NK-92 treated with Interleukin-12 subunit alpha and Interleukin-12 subunit beta, amount 100 ng/mL, for 24 hours (cell line): ENCODE results near the gene ASPHD2.
"Not testable (repeated sequence)": the region's sequence is repeated elsewhere in the genome, so short reads cannot be mapped to it uniquely, and the experiment has no call there.

ENCODE experiments used
- DNase-seq: peaks from one replicate; lab custom pipeline; 2025; lab: John Stamatoyannopoulos, UW

The ASPHD2 gene

DNA sequence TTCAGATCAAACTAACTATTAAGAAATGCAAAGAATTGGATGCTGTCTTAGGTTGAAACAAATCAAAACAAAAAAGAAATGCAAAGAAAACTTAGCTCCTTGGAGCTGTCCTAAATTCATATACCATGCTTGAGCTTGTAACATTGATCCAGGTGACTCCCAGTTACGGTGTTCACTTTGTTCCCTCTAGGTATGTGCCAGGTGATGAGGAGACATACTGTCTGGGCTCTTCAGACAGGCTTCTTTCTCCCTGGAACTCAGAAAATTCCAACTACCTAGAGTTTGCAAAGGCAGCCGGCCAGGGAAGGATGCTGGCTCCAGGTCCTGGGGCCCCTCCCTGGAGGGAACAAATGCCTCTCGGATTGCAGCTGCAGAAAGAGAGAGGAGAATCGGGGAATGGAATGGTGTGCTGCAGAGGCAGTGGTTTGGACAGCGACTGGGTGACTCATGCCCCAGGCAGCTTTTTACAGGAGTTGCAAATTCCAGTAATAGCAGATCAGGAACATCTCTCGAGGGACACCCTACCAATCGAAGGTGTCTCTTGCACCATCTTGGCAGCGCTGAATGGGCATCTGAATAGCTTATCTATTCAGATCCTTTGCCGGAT, 12.3 kb upstream of the ASPHD2 start:
- no peak for DNase-seq

DNA sequence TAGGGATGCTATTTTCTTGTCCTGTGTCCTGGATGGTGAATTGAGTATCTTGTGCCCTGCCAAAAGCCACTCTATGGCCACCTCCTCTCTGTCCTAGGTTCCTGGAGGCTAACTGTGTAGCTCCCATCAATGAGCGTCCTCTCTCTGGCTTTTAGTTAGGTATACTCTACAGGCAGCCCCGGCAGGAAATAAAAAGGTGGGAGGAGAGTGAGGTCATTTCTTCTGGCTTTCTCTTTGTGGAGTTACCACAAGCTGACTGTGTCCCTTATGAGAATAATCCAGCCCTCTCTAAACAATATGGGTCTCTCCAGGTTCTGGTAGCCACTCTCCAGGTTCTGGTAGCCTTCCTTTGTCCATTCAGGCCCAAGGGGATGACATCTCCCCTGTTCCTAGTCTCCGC, 11.7 kb upstream of the ASPHD2 start:
- no peak for DNase-seq

DNA sequence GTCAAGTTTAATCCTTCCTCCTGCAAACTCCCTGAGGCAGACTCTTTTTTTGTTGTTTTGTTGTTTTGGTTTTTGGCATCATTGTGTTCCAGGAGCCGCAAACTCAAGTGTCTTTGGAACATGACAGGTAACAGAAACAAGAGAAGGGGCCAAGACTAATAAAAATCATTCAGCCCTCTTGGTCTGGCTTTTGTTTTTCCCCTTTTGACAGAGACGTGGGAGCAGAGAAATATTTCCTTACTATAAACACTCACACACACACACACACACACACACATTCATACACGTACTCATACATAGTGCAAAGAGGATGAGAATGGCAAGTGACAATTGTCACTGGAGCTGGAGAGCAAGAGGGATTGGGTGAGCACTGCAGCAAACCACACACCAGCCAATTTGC, 10.4 kb upstream of the ASPHD2 start:
- no peak for DNase-seq

DNA sequence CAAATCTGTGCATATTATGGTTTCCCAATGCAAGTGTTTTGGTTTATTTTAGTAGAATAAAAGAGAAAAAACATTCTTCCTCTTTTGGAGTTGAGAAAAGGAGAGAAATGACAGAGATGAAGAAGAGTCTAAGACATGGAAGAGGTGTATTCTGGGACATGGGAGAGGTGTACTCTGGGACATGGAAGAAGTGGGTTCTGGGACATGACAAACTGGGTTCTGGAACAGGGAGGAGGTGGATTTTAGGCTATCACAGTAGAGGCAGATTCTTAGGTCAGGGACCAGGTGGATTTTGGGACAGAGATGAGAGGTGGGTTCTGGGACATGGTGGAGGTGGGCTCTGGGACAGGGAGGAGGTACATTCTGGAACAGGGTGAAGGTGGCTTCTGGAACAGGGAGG, 2.1 kb upstream of the ASPHD2 start:
- no peak for DNase-seq

DNA sequence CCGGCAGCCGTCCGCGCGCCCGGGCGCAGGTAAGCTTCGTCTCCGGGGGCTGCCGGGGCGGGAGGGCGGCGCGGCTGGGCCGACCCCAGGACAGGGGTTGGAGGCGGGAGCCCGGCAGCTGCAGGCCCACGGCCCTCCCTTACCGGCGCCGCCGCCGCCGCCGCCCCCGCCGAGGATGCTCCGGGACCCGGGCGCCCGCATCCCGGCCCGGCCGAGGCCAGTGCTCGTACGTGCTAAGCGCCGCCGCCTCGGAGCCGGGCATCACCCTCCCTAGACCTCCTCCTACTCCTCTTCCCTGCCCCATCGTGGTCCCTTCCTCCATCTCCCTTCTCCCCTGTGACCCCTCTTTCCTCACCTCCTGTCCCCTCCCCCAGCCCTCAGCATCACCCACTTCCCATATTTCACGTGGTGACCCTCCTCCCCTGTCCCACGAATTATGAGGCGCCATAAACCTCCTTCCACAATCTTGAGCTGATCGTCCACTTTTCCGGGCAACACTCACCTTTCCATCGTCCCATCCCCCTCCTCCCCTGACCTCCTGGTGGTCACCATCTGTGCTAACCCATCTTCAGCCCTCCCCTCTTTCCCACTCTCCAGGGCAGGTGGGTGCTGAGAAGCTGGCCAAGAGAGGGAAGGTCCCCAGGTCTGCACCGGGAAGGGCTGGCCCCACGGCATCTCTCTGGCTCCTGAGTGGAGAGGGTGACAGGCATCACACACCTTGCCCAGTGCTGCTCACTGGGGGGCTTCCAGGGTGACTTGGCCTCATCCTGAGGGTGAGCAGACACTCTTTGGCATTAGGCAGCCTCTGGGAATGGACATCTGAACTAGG, 612 bp downstream of the ASPHD2 start:
- DNase-seq = no peak

DNA sequence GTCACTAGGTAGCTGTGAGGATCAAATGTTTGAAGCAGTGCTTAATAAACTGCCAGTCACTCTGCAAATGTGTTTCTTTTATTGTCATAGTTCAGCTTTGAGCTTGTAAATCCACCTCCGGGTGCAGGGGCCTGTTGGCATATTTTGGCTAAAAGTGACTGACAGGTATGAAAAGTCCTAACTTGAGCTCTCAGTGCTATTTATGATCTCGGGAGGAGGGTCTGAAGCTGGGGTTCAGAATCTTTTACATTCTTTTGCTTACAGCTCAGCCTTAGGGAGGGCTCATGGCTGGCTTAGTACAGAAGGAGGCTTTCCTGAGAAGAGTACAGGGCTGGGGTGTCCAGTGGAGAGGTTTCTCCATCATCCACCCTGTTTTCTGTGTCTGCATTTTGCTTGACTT, 1.5 kb downstream of the ASPHD2 start:
- no peak for DNase-seq

DNA sequence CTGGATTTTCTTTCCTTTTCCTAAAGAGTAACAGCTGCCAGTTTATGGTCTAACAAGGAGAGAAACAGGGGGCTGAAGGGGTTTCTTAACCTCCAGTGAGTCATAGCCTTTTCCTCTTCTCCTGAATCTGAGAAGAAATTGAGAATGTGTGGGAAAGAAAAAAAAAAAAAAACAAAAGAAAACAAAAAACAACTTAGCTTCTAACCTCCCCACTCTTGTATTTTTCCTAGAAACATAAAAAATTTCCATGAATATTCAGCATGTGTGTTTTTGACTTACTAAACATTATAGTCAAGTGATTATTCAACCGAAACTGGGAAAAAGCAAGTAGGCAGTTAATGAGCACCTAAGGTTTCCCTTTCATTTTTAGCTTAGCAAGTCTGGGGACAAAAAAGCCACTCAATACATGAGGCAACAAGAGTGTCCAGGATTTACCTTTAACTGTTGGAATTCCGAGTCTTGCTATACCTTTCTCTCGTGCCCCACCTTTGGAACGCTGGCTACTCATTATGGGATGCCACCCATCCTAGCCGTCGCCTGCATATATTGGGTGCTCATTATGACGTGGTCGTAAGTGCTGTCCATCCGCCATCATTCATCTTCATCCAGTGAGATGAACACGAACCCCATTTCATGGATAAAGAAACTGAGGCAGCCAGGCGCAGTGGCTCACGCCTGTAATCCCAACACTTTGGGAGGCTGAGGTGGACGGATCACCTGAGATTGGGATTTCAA, 2.4 kb downstream of the ASPHD2 start:
- DNase-seq = no peak

DNA sequence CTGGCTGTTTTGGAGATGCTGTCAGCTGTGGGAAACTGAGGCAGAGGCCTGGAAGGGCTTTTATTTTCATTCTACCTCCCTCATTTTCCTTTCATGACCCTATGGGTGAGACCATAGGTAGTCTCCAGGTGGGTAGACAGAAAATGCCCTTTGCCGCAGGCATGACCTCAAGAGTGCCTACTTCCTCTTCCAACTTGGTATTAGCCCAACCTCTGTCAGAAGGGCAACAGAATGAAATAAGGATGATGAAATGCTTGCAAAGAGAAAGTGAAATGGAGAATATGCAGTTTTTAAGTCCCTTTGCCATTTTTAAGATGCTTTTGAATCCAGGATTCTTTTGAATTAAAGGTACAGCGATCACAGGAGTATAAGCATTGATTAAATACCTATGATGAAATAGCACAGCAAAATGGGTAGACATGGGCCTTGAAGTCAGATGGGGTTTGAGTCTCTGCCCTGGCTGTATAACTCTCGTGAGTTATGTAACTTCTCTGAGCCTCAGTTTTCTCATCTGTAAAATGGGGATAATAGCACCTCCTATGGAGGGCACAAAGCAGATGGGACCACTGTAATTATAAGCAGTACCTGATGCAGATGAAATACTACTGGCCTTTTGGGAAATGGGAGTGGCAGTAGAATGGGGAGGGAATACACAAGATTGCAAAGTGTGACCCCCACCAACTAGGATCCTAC, 3.7 kb downstream of the ASPHD2 start:
- no peak for DNase-seq

DNA sequence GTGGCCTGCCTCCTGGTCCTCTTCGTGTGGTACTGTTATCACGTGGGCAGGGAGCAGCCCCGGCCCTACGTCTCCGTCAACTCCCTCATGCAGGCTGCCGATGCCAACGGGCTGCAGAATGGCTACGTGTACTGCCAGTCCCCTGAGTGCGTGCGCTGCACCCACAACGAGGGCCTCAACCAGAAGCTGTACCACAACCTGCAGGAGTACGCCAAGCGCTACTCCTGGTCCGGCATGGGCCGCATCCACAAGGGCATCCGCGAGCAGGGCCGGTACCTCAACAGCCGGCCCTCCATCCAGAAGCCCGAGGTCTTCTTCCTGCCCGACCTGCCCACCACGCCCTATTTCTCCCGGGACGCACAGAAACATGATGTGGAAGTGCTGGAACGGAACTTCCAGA, 4.7 kb downstream of the ASPHD2 start:
- no peak for DNase-seq

DNA sequence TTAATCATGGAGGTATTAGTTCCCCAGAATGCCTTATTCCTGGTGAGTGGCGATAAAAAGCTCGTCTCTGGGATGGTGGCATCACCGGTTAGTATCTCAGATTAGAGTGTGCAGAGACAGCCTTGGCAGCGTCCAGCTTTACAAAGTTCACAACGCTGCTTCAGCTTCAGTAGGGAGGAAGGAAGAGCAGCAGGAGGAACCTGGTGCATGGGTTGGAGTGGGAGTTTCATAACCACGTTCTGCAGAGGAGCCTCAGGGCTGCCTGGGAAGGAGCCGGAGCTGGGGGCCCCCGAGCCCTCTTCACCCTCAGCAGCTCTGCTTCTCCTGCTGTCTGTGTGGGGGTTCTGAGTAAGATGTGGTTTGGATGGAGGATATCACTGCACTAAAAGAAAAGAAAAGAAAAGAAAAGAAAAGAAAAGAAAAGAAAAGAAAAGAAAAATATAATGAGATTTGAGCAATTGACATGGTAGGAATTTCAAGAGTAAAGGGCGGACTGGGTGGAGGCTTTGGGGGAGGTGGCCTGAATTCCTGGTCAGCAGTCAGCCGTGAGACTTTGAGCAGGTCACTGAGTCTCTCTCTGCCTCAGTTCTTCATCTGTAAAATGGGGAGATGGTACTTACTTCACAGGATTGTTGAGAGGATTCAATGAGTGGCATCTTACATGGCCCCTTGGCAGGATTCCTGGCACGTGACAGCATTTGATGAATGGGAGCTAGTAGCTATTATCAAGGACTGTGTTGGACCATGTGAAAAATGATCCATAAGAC, 6.5 kb downstream of the ASPHD2 start:
- no peak for DNase-seq

DNA sequence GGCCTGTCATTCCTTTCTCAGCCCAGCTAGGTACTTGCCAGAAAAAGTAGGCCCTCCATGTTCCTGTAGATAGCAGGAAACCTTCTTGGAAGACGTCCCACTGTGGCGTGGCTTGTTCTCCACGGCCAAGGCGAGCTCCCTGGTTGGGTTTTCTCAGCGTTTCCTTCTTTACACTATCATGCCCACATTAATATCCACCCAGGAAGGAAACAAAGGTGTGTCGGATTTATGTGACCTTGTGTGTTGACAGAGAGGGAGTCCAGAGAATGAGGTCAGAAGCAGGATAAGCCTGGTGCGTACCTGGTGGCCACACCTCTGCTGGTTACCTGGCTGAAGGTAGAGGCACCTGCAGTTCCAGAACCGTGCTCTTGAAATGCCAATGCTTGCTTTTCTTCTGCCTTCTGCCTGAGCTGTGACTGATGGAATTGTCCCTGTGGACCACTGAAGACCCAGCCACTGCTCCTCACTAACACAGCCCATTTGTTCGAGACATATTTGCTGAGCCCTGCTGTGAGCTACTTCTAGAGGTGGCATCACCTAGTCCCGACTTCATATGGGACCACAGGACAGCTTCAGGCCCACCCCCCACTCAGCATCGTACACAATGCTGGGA, 7.9 kb downstream of the ASPHD2 start:
- DNase-seq = no peak

DNA sequence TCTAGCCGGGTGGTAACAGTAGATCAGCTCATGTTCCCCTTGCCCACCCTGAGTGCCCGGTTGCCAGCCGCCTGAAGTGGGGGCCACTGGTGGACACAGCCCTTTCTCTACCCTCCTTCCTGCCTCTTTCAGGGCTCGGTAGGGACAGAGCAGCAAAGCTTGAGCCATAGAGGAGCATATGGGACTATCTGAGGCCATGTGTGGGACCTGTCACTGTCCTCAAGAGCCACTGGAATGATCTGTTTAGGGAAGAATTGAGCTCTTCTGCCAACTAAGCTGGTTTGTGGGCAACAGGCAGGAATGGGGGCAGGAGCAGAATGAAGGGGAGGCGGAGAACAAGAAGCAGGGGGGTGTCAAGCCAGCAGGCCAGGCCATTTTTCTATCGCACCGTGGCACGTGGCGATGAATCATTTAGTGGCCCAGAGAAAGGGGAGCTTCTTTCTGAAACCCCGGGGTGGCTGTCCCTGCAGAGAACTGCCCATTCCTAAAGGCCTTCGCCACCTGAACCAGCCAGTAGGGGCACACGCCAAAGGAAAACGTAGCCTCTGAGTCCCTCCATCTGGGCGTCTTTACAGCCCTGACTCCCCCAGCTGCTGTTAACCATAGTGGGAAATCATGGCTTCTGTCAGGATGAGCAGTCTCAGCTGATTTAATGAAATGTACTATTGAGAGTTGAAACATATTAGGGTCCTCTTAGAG, 8.8 kb downstream of the ASPHD2 start:
- DNase-seq = no peak

DNA sequence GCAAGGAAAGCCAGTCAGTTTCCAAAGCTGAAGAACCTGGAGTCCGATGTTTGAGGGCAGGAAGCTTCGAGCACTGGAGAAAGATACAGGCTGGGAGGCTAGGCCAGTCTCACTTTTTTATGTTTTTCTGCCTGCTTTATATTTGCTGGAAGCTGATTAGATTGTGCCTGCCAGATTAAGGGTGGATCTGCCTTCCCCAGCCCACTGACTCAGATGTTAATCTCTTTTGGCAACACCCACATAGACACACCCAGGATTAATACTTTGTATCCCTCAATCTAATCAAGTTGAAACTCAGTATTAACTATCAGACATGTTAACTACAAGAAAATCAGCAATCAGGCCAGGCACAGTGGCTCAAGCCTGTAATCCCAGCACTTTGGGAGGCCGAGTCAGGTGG, 9.7 kb downstream of the ASPHD2 start:
- DNase-seq = not testable (repeated sequence)

DNA sequence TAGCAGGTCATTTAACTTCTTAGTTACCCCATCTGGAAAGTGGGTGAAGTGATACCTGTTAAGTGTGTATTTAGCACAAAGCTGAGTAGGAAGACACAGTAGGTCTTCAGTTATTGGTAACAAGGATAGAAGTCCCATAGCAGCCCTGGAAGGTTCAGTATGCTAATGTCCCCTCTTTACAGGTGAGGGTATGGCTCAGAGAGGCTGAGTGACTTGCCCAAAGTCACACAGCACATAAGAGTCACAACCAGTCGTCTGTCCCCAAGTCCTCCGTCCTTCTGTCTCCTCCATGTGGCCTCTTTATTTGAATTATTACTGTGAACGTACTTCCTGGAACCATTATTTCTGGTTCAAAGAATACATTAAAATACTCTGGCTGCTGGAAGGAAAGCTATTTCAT, 10.5 kb downstream of the ASPHD2 start:
- no peak for DNase-seq

DNA sequence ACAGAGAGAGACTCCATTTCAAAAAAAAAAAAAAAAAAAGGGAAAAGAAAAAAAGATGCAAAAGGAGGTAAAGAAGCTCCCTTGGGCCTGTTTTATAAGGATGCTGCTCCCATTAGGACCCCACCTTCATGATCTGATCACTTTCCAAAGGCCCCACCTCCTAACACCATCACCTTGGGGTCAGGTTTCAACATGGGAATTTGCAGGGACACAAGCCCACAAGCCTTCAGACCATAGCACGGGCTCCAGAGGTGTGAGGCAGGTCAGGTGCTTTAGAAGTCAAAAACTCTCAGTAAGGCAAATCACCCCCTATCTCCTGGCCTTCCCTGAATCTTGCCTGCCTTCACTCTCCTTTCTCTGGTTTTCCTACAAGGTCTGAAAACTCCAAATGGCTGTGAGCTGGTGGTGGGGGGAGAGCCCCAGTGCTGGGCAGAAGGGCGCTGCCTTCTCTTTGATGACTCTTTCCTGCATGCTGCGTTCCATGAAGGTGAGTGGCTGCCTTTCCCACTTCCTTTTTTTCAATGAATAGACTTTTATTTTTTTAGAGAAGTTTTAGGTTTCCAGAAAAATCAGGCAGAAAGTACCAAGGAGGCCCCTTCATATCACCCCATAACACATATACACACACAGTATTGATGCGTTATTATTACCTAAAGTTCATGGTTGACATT, 13.2 kb downstream of the ASPHD2 start:
- no peak for DNase-seq

DNA sequence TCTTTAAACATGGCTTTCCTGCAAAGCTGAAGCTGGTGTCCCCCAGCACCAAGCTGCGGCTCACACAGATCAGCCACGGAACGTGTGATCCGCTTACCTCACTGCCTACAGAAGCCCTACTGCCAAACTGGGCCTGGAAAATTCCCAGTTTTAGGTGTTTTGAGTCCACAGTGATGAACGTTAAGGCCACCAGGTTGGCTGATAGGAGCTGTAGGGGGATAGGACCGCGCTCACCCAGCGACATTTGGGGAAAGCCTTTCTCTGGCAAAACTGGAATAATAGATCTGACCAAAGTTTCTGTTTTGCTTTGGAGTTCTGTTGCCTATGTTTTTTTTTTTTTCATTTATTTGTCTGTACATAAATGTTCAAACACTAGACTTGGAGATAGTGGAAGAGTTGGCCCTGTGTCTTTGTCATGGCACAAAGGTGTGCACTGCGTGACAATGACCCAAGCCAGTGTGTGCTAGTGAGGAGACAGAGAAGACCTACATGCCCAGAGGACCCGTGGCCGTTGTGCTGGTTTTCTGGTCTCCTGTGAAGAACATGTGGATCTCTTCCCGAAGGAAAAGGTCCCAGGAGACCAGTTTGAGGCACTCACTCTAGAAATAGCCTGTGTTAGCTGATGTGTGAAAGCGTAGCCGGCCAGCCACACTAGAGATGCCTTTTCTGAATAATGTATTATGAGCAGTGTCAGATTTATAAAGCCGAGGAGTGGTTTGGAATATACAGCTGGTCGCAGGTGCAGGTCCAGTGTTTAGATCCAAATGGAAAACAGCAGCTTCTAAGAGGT, 15.0 kb downstream of the ASPHD2 start:
- no peak for DNase-seq

DNA sequence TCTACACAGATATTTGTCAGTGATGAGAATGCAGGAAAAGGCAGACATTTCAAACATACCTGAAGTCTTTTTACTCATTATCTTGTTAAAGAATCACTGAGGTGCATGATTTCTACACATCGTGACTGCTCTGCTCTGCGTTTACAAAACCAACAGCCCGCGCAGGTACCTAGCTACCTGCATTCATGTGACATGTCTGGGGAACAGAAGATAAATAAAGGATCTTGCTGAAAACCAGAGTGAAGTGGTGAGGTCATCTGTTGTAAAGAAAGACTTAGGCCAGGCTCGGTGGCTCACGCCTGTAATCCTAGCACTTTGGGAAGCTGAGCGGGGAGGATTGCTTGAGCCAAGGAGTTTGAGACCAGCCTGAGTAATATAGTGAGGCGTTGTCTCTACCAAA, 15.7 kb downstream of the ASPHD2 start:
- no peak for DNase-seq

DNA sequence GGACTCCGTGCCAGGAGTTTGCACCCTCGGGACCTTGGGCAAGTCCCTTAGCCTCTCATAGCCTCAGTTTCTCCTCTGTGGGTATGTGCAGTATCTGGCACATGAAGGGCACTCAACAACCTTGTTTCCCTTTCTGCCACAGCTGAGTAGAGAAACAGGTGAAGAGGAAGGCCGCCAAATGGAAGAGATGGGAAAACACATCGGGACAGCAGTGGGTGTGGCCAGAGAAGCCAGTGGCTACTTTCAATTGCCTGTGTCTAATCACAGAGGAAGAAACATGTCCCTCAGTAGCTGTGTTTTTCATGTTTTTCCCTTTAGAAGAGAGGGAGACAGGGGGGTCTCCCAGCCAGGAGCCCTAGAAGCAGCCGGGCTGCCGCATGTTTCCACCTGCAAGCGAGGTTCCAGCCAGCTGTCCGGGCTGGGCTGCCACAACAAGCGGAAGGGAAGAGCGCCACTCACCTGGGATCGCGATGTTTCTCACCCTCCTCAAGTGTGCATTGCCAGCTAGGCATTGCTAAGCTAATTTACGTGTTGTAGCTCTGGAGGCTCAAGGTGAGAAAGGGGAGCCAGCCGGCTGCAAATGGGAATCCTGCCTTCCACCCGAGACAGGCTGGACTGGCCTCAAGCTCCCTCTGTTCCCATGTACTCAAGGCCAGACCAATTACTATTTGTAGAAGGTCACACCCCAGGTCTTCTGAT, 16.7 kb downstream of the ASPHD2 start:
- DNase-seq = no peak
